GM23338 (cell line): Measurements from ENCODE around the gene CD300H. TPM values are rescaled to one million over a fixed set of nuclear protein-coding genes. Genes with fewer than 3 reads are reported as not detected.

ENCODE experiments used
- ATAC-seq: fragments of 200-7000 bp; cut with Tn5 transposase; 3 replicates; pipeline ENCODE4 v1.9.1; 2020
- DNase-seq: peaks from one replicate; pipeline ENCODE4 v3.0.0-alpha.2; 2015; ENCODE audit warnings: low spot score
- H2AFZ ChIP-seq: fragments of 200-600 bp; sonication (generic); 2 replicates; pipeline ENCODE4 v1.8.0; 2016; ENCODE audit warnings: antibody characterized with exemption, mild to moderate bottlenecking, moderate library complexity
- H3F3A ChIP-seq: fragments of 200-600 bp; sonication (generic); replicated peaks from 2 replicates; pipeline ENCODE4 v1.8.0; 2017; ENCODE audit warnings: antibody characterized with exemption, mixed run types, low read depth
- H3K27ac ChIP-seq: fragments of 200-600 bp; sonication (generic); 2 replicates; pipeline ENCODE4 v1.6.1; 2016; ENCODE audit warnings: low read depth
- H3K27me3 ChIP-seq: fragments of 200-600 bp; sonication (generic); 2 replicates; pipeline ENCODE4 v1.8.0; 2016; ENCODE audit warnings: mild to moderate bottlenecking, mixed run types, moderate library complexity; ENCODE audit not compliant: insufficient read depth
- H3K36me3 ChIP-seq: fragments of 200-600 bp; sonication (generic); 2 replicates; pipeline ENCODE4 v1.8.0; 2016; ENCODE audit warnings: mild to moderate bottlenecking; ENCODE audit not compliant: insufficient read depth
- H3K4me1 ChIP-seq: fragments of 200-600 bp; sonication (generic); 2 replicates; pipeline ENCODE4 v1.8.0; 2016; ENCODE audit warnings: mild to moderate bottlenecking, moderate library complexity; ENCODE audit not compliant: insufficient read depth
- H3K4me2 ChIP-seq: fragments of 200-600 bp; sonication (generic); 2 replicates; pipeline ENCODE4 v1.7.1; 2017; ENCODE audit warnings: mixed run types
- H3K4me3 ChIP-seq: fragments of 200-600 bp; sonication (generic); 2 replicates; pipeline ENCODE4 v1.6.1; 2016; ENCODE audit warnings: mixed run types
- H3K79me2 ChIP-seq: fragments of 200-600 bp; sonication (generic); replicated peaks from 2 replicates; pipeline ENCODE4 v1.8.0; 2017; ENCODE audit warnings: mild to moderate bottlenecking; ENCODE audit not compliant: insufficient read depth
- H3K9me2 ChIP-seq: fragments of 200-600 bp; sonication (generic); 2 replicates; pipeline ENCODE4 v1.8.0; 2017; ENCODE audit not compliant: insufficient read depth
- H4K20me1 ChIP-seq: fragments of 200-600 bp; sonication (generic); replicated peaks from 2 replicates; pipeline ENCODE4 v1.8.0; 2017; ENCODE audit warnings: mild to moderate bottlenecking; ENCODE audit not compliant: insufficient read depth
- H3K27ac Mint-ChIP-seq: 2 replicates; pipeline ENCODE4 v1.8.0; 2020; ENCODE audit warnings: inconsistent platforms, mild to moderate bottlenecking, moderate library complexity, mixed read lengths
- H3K27me3 Mint-ChIP-seq: 3 replicates; pipeline ENCODE4 v1.8.0; 2022; ENCODE audit warnings: low read depth, mild to moderate bottlenecking, moderate library complexity, mixed read lengths, inconsistent platforms; ENCODE audit not compliant: insufficient read depth, poor library complexity
- H3K36me3 Mint-ChIP-seq: 3 replicates; pipeline ENCODE4 v1.8.0; 2021; ENCODE audit warnings: low read depth, mild to moderate bottlenecking, inconsistent platforms, moderate library complexity, mixed read lengths
- H3K4me1 Mint-ChIP-seq: 3 replicates; pipeline ENCODE4 v1.8.0; 2020; ENCODE audit warnings: mild to moderate bottlenecking, inconsistent platforms, mixed read lengths
- H3K4me3 Mint-ChIP-seq: 3 replicates; pipeline ENCODE4 v1.8.0; 2021; ENCODE audit warnings: moderate library complexity, mild to moderate bottlenecking, inconsistent platforms, mixed read lengths
- H3K9me3 Mint-ChIP-seq: 3 replicates; pipeline ENCODE4 v1.8.0; 2020; ENCODE audit warnings: moderate library complexity, mild to moderate bottlenecking, inconsistent platforms, mixed read lengths
- CTCF ChIP-seq, 2 experiments: fragments of 200-600 bp in 1 of 2; sonication (generic) in 1 of 2; conservative IDR thresholded peaks; 2 replicates each; pipeline versions ENCODE4 v1.5.1 to v1.6.1; 2016 to 2017; ENCODE audit warnings: antibody characterized with exemption in 2 of 2, low read depth in 2 of 2, mild to moderate bottlenecking in 2 of 2, moderate library complexity in 1 of 2
- EZH2 ChIP-seq: fragments of 200-600 bp; sonication (generic); IDR thresholded peaks from one replicate; pipeline ENCODE4 v1.8.0; 2017; ENCODE audit warnings: antibody characterized with exemption, mild to moderate bottlenecking, low read depth; ENCODE audit not compliant: unreplicated experiment
- POLR2AphosphoS5 ChIP-seq: IDR thresholded peaks from 2 replicates; pipeline ENCODE4 v1.6.1; 2016; ENCODE audit warnings: antibody characterized with exemption, low read depth
- REST ChIP-seq: IDR thresholded peaks from one replicate; pipeline ENCODE4 v1.6.1; 2018; ENCODE audit warnings: antibody characterized with exemption; ENCODE audit not compliant: unreplicated experiment
- STAT1 ChIP-seq: IDR thresholded peaks from one replicate; pipeline ENCODE4 v1.6.1; 2016; ENCODE audit warnings: antibody characterized with exemption; ENCODE audit not compliant: unreplicated experiment
- ZNF331 ChIP-seq: fragments of 250-450 bp; sonication (Bioruptor Pico); IDR thresholded peaks from 2 replicates; pipeline ENCODE4 v1.5.0; 2020; ENCODE audit warnings: low read depth, mild to moderate bottlenecking, moderate library complexity
- ZNF462 ChIP-seq: fragments of 250-450 bp; sonication (Bioruptor Pico); IDR thresholded peaks from 2 replicates; pipeline ENCODE4 v1.5.0; 2020; ENCODE audit warnings: mild to moderate bottlenecking, moderate library complexity
- polyA plus RNA-seq: library from polyadenylated mRNA; unstranded; fragments of >200 nt; fragmentation: Nextera tagmentation; extraction: Ambion mirVana; gene quantifications from 2 replicates; pipeline ENCODE4 v1.2.1, GENCODE V29; 2016
- total RNA-seq: library from RNA; depleted of rRNA; stranded (reverse); fragments of >200 nt; shearing (Covaris generic); gene quantifications from 2 replicates; pipeline ENCODE4 v1.2.3, GENCODE V29; 2014

Gene CD300H
- total and polyA plus RNA-seq, 2 experiments from 2014 or later: not detected

- H2AFZ ChIP-seq: no peak overlapping the region
- no peaks in the 10 kb centered on the region for H3K79me2 ChIP-seq
- no peak overlapping the region for H3K27ac ChIP-seq
- ATAC-seq (no peak), DNase-seq (no peak)
- Mint-ChIP-seq H3K4me3 (no peak overlapping the region), H3K27ac (no peak overlapping the region), H3K4me1 (peaks cover 5% of the 10 kb centered on the region; the same call in 1 of the 3 replicates), H3K36me3 (no peaks in the 10 kb centered on the region), H3K9me3 (no peaks in the 10 kb centered on the region; the same call in 2 of the 3 replicates), H3K27me3 (peaks cover 8% of the 10 kb centered on the region)
- H3K4me2 ChIP-seq: no peak overlapping the region
- no peaks in the 10 kb centered on the region for H3K9me2 ChIP-seq
- no peaks in the 10 kb centered on the region for H3K4me1 ChIP-seq
- H4K20me1 ChIP-seq: no peaks in the 10 kb centered on the region
- no peak overlapping the region for H3K4me3 ChIP-seq
- no peaks in the 10 kb centered on the region for H3K27me3 ChIP-seq
- H3F3A ChIP-seq: no peaks in the 10 kb centered on the region
- no peaks in the 10 kb centered on the region for H3K36me3 ChIP-seq
- no peak for TF ChIP-seq STAT1
- TF ChIP-seq EZH2: no peak
- no peak for TF ChIP-seq POLR2AphosphoS5
- TF ChIP-seq ZNF331 (CRISPR knock-in tag): no peak
- no peak for TF ChIP-seq ZNF462 (CRISPR knock-in tag)
- TF ChIP-seq CTCF (conservative IDR thresholded peaks at IDR 0.05; ENCODE audit: low read depth in 2 of 2): no peak
- TF ChIP-seq REST: no peak
Measured at GRCh38 chr17:74544991-74545842, 22.1 kb downstream of the CD300H start.
